ENCODE results near the gene UBA6.

The UBA6 gene

DNA sequence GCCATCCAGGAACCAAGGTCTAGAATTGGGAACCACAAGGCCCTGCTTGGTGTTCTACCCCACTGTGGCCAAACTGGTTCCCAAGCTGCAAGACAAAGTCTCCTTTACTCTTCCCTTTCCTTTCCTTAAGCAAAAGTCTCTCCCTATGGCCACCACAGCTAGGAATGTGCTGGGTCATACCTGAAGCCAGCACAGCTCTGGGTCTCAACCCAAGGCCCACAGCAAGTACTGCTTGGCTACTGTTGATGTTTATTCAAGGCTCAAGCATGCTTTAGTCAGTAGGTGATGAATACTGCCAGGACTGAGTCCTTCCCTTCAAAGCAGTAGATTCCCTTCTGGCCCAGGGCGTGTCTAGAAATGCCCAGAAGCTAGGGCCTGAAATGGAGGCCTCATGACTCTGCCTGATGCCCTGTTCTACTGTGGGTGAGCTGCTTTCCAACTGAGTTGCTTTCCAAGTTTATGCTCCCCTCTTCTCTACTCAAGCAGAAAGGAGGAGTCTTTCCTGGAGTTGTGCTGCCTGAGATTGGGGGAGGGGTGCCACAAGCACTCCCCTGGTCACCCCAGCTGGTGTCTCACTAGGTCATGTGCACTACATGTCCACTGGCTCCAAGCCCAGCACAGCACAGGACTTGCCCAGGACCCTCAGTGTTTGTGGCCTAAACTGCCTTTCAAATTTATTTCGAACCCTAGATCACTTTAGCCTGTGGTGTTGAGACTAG is 97.5 kb downstream of the UBA6 start:
- in situ Hi-C loops (cut with HindIII; ENCODE audit: low sequenced_read_pairs), result no loop called here
- H3K4me3 ChIP-seq (ENCODE audit: low read depth, low read length), result no peak overlapping the region
- TF ChIP-seq, protein P1, sequence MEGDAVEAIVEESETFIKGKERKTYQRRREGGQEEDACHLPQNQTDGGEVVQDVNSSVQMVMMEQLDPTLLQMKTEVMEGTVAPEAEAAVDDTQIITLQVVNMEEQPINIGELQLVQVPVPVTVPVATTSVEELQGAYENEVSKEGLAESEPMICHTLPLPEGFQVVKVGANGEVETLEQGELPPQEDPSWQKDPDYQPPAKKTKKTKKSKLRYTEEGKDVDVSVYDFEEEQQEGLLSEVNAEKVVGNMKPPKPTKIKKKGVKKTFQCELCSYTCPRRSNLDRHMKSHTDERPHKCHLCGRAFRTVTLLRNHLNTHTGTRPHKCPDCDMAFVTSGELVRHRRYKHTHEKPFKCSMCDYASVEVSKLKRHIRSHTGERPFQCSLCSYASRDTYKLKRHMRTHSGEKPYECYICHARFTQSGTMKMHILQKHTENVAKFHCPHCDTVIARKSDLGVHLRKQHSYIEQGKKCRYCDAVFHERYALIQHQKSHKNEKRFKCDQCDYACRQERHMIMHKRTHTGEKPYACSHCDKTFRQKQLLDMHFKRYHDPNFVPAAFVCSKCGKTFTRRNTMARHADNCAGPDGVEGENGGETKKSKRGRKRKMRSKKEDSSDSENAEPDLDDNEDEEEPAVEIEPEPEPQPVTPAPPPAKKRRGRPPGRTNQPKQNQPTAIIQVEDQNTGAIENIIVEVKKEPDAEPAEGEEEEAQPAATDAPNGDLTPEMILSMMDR (IDR thresholded peaks at IDR 0.05; ENCODE audit: low read depth, low read length), result no peak
- DNase-seq (ENCODE audit: low read depth, low spot score), result no peak

DNA sequence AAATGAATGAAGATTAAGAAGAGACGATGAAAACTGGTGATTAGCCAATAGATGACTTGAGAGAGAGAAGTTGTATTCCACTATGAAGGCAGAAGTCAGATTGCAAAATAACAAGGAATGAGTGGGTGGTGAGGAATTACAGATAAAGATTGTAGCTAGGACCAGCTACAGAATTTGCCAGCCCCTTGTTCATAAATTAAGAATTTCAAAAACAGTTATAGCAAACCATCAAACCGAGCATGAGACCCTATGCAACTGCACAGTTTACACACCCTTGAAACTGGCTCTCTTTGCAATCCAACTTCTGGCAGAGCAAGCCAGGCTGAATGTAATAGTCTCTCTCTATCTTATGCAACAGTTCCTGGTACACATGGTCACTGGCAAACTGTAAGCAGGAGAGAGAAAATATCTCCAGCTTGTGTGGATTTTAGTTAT is 107.2 kb downstream of the UBA6 start:
- H3K4me3 ChIP-seq (ENCODE audit: low read depth, low read length), result no peak overlapping the region
- in situ Hi-C loops (cut with HindIII; ENCODE audit: low sequenced_read_pairs), result no loop called here
- TF ChIP-seq, protein P1 (IDR thresholded peaks at IDR 0.05; ENCODE audit: low read depth, low read length), result no peak
- DNase-seq (ENCODE audit: low read depth, low spot score), result no peak

DNA sequence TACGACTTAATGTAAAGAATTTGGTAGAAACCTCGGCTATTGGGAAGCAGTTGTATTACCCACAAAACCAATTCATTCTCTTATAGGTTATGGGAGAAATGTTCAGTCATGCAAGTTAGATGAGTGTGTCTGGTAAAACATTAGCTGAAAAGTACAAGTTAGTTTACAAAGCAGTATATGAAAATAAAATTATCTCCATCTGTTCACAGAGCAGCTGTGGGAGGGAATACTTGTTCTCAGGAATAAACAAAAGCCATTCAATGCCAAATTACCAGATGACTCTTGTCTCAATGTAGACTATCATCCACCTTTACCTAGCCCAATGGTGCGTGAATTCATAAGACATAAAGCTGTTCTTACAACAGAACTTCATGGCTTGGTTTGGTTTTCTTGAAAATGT is 113.8 kb downstream of the UBA6 start:
- TF ChIP-seq, protein P1 (IDR thresholded peaks at IDR 0.05; ENCODE audit: low read depth, low read length), result no peak
- in situ Hi-C loops (cut with HindIII; ENCODE audit: low sequenced_read_pairs), result no loop called here
- H3K4me3 ChIP-seq (ENCODE audit: low read depth, low read length), result no peak overlapping the region
- no peak for DNase-seq (ENCODE audit: low read depth, low spot score)

GRCh38 chr4:67584496-67584895 is 116.5 kb downstream of the UBA6 start:
- TF ChIP-seq, protein P1 (IDR thresholded peaks at IDR 0.05; ENCODE audit: low read depth, low read length), result no peak
- no peak overlapping the region for H3K4me3 ChIP-seq (ENCODE audit: low read depth, low read length)
- in situ Hi-C loops (cut with HindIII; ENCODE audit: low sequenced_read_pairs), result no loop called here
- DNase-seq (ENCODE audit: low read depth, low spot score), result no peak

DNA sequence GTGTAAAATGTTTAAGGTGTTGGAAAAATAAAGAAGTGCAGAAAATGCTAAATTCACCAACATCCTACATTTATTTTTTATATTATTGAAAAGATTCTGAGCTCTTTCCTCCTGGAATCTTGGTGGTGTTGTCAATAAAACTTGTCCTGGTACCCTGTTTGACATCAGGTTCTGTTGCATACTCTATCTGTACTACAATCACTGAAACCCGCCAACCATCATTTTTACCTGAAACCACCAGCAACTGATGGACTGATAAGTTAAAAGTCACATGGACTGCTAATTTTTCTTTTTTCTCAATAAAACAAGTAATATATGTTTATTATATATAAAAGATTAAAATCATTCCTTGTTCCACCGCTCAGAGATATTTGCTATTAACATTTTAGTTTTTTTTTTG is 119.0 kb downstream of the UBA6 start:
- DNase-seq (ENCODE audit: low read depth, low spot score), result no peak
- in situ Hi-C loops (cut with HindIII; ENCODE audit: low sequenced_read_pairs), result no loop called here
- H3K4me3 ChIP-seq (ENCODE audit: low read depth, low read length), result no peak overlapping the region
- TF ChIP-seq, protein P1 (IDR thresholded peaks at IDR 0.05; ENCODE audit: low read depth, low read length), result no peak

DNA sequence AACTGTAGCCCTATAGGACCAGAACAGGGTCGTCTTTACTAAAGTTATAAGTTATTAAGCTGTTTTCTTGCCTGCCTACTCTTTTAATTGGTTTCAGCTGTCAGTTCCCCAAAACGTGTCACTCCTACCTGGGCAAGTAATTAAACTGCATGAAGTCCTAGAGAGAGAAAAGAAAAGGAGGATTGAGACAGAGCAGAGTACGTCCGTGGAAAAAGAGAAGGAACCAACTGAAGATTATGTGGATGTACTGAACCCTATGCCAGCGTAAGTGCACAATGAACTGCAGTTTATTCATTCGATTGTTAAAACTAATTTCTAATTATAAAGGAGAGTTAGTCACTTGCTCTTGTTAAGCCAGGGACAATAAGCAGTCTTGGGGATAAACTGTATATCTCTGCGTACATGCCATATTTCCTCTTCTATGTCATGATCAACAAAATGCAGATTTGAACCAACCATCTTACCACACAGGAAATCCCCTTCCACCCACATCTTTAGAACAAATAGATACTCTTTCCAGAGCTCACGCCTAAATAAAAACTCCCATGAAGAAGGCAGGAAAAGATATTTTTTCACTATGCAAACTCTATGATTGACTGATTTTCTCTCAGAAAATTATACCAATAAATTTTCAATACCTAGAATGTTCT is 119.6 kb downstream of the UBA6 start:
- H3K4me3 ChIP-seq (ENCODE audit: low read depth, low read length), result no peak overlapping the region
- TF ChIP-seq, protein P1 (IDR thresholded peaks at IDR 0.05; ENCODE audit: low read depth, low read length), result no peak
- no peak for DNase-seq (ENCODE audit: low read depth, low spot score)
- in situ Hi-C loops (cut with HindIII; ENCODE audit: low sequenced_read_pairs), result no loop called here
